ENCODE data around the gene ZGPAT.

The ZGPAT gene

GRCh38 chr20:63765902-63766301, 58.1 kb downstream of the ZGPAT start:
- no peak for TF ChIP-seq CTCF (IDR thresholded peaks at IDR 0.05; ENCODE audit: low read depth, low read length)
- H3K4me3 ChIP-seq (ENCODE audit: low read depth, low read length), result no peak overlapping the region

- H3K4me3 ChIP-seq (ENCODE audit: low read depth, low read length), result no peak overlapping the region
- no peak for TF ChIP-seq CTCF (IDR thresholded peaks at IDR 0.05; ENCODE audit: low read depth, low read length)
Measured at GRCh38 chr20:63766695-63767426, 59.0 kb downstream of the ZGPAT start.

GRCh38 chr20:63767456-63767855, 59.6 kb downstream of the ZGPAT start:
- no peak for TF ChIP-seq CTCF (IDR thresholded peaks at IDR 0.05; ENCODE audit: low read depth, low read length)
- H3K4me3 ChIP-seq (ENCODE audit: low read depth, low read length), result no peak overlapping the region

GRCh38 chr20:63767886-63768285, 60.0 kb downstream of the ZGPAT start:
- H3K4me3 ChIP-seq (ENCODE audit: low read depth, low read length), result no peak overlapping the region
- no peak for TF ChIP-seq CTCF (IDR thresholded peaks at IDR 0.05; ENCODE audit: low read depth, low read length)

GRCh38 chr20:63768591-63769515, 61.0 kb downstream of the ZGPAT start:
- TF ChIP-seq CTCF (IDR thresholded peaks at IDR 0.05; ENCODE audit: low read depth, low read length), result no peak
- no peak overlapping the region for H3K4me3 ChIP-seq (ENCODE audit: low read depth, low read length)

- H3K4me3 ChIP-seq (ENCODE audit: low read depth, low read length), result no peak overlapping the region
- no peak for TF ChIP-seq CTCF (IDR thresholded peaks at IDR 0.05; ENCODE audit: low read depth, low read length)
Measured at GRCh38 chr20:63769891-63770474, 62.1 kb downstream of the ZGPAT start.

All from WI38 (cell line).